ENCODE data around the gene TIMM44. TPM values are rescaled to one million over a fixed set of nuclear protein-coding genes. Genes with fewer than 3 reads are reported as not detected.

TIMM44 gene
- total and polyA plus RNA-seq, 2 of the 8 experiments (the other 6 are each of a cell fraction or from before 2014, with no cell fraction given), result 131 to 150 TPM

DNA sequence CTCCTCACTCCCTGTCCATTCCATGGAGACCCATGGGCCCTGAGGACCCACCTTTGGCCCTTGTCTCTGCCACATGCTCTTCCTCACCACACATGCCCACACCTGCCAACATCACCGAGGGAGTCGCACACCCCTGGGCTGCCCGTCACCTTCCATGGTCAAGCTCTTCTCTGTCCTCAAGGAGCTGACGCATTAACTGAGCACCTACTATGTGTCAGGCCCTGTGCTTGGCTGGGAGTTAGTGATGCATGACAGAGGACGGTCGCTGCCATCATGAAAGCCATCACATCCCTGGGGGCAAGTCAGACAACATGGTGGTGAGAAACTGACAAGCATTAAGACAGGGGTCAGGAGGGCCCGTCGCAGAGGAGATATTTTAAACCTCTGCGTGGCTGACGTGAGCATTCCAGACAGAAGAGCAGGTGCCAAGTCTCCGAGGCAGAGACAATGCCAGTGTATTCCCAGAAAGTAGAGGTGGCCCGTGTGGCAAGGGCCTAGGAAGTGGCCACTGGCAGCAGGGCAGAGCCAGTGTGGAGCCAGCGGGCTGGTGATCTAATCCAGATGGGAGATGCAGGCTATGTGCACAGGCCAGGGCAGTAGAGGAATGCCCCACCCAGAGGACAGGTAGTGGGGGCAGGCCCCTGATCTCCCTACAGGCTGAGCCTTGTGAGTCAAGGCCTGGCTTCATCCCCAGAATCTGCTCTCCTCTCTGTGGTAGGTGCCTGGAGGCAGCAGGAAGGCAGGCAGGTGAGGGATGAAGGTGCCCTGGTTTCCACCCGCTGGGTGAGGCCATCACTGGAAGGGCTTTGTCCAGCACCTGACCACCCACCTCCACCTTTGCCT lies 40.8 kb upstream of the TIMM44 start (continued):
- TF ChIP-seq BACH1 (IDR thresholded peaks at IDR 0.05; ENCODE audit: low read length), result no peak
- TF ChIP-seq, protein P1, sequence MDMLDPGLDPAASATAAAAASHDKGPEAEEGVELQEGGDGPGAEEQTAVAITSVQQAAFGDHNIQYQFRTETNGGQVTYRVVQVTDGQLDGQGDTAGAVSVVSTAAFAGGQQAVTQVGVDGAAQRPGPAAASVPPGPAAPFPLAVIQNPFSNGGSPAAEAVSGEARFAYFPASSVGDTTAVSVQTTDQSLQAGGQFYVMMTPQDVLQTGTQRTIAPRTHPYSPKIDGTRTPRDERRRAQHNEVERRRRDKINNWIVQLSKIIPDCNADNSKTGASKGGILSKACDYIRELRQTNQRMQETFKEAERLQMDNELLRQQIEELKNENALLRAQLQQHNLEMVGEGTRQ (IDR thresholded peaks at IDR 0.05; ENCODE audit: low read length), result no peak
- TF ChIP-seq JUN (IDR thresholded peaks at IDR 0.05; ENCODE audit: low read depth, low read length), result no peak
- TF ChIP-seq, protein P2, sequence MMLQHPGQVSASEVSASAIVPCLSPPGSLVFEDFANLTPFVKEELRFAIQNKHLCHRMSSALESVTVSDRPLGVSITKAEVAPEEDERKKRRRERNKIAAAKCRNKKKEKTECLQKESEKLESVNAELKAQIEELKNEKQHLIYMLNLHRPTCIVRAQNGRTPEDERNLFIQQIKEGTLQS (IDR thresholded peaks at IDR 0.05; ENCODE audit: insufficient read depth, low read depth, low read length), result no peak
- TF ChIP-seq JUND (IDR thresholded peaks at IDR 0.05; ENCODE audit: low read length), result no peak
- no peak for TF ChIP-seq KDM5A (IDR thresholded peaks at IDR 0.05; ENCODE audit: low read length)
- TF ChIP-seq CREB1 (IDR thresholded peaks at IDR 0.05), result no peak
- no peak for TF ChIP-seq CEBPB (IDR thresholded peaks at IDR 0.05; ENCODE audit: low read depth, low read length)
- no peak for TF ChIP-seq TEAD4 (IDR thresholded peaks at IDR 0.05; ENCODE audit: low read depth, low read length)
- no peak for TF ChIP-seq TBP (IDR thresholded peaks at IDR 0.05; ENCODE audit: low read depth, low read length)
